Measurements from ENCODE around the gene PKIG. TPM values are rescaled to one million over a fixed set of nuclear protein-coding genes. Genes with fewer than 3 reads are reported as not detected.

PKIG gene
- total and polyA plus RNA-seq, 2 donors (not counting 3 experiments of a cell fraction or from before 2014, with no cell fraction given), result 135 to 167 TPM

DNA sequence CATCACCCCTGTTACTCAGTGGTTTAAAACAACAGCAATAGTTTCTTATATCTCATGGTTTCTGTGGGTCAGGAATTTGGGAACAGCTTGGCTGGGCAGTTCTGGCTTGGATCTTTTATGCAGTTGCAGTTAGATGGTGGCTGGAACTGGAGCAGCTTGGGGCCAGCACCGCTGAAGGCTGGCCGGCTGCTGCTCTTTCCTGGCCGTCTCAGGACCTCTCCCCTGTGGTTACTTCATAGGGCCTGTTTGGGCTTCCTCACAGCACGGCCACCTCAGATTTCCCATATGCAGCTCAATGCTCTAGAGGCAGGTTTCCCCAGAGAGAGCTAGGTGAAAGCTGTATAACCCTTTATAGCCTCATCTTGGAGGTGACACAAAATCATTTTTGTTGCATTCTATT lies 15.6 kb downstream of the PKIG start:
- H3K27ac ChIP-seq (ENCODE audit: insufficient read depth, low read depth, low read length), result peak overlapping the region; percentile 81
- FAIRE-seq (no peak), DNase-seq (ENCODE audit: low read depth, low spot score) (no peak)
- peaks cover 82% of the 10 kb centered on the region for H3K79me2 ChIP-seq (ENCODE audit: control insufficient read depth, insufficient read depth, low read length)
- ChIA-PET CTCF (interaction anchor here (0.7 to 2.9 kb wide), 7 partner anchors 11 to 85 kb away, joined by 3 to 18 read pairs (median 16); partner anchors contain the start of gene PKIG), POLR2A (interaction anchor here (1.6 to 1.7 kb wide), 2 partner anchors 11 to 14 kb away, joined by 4 to 7 read pairs; no protein-coding TSS in a partner anchor)
- H2AFZ ChIP-seq (ENCODE audit: low read depth, low read length), result no peak overlapping the region
- TSS peak; percentile 87 for BruUV-seq (replicated peaks)
- no peak overlapping the region for H3K4me3 ChIP-seq (replicated peaks in 1 of 3; ENCODE audit: insufficient read depth in 1 of 3, low read depth in 1 of 3, low read length in 3 of 3)
- no peaks in the 10 kb centered on the region for H3K27me3 ChIP-seq (ENCODE audit: control insufficient read depth in 2 of 2, insufficient read depth in 2 of 2, low read length in 2 of 2)
- intact Hi-C loops (cut with micrococcal nuclease) (loop anchor here (1.0 to 2.0 kb wide), 5 partner anchors 9 to 65 kb away; no protein-coding TSS in a partner anchor), dilution Hi-C loops (cut with MboI; ENCODE audit: extremely low pct_ligation_motif_present, low sequenced_read_pairs) (no loop called here)
- H4K20me1 ChIP-seq (replicated peaks; ENCODE audit: control insufficient read depth, extremely low read depth, insufficient read depth, low read length), result no peaks in the 10 kb centered on the region
- TF ChIP-seq EZH2 (IDR thresholded peaks at IDR 0.05; ENCODE audit: borderline replicate concordance, low read depth, low read length, severe bottlenecking) (no peak), GATA2 (IDR thresholded peaks at IDR 0.05; ENCODE audit: insufficient read depth, insufficient read length, low read depth, low read length) (no peak), FOS (IDR thresholded peaks at IDR 0.05; ENCODE audit: borderline replicate concordance, insufficient read depth, low read length) (no peak), POLR2A (IDR thresholded peaks at IDR 0.05; ENCODE audit: low read depth, low read length) (no peak), JUN (IDR thresholded peaks at IDR 0.05; ENCODE audit: borderline replicate concordance, insufficient read depth, insufficient read length, low read depth) (no peak), MYC (IDR thresholded peaks at IDR 0.05; ENCODE audit: low read depth, low read length) (no peak), POLR2AphosphoS5 (IDR thresholded peaks at IDR 0.05; ENCODE audit: insufficient read depth, low read depth, low read length) (no peak)
- TF ChIP-seq, protein P1, sequence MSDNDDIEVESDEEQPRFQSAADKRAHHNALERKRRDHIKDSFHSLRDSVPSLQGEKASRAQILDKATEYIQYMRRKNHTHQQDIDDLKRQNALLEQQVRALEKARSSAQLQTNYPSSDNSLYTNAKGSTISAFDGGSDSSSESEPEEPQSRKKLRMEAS (IDR thresholded peaks at IDR 0.05; ENCODE audit: insufficient read depth, insufficient read length), result no peak
- TF ChIP-seq, protein P2, sequence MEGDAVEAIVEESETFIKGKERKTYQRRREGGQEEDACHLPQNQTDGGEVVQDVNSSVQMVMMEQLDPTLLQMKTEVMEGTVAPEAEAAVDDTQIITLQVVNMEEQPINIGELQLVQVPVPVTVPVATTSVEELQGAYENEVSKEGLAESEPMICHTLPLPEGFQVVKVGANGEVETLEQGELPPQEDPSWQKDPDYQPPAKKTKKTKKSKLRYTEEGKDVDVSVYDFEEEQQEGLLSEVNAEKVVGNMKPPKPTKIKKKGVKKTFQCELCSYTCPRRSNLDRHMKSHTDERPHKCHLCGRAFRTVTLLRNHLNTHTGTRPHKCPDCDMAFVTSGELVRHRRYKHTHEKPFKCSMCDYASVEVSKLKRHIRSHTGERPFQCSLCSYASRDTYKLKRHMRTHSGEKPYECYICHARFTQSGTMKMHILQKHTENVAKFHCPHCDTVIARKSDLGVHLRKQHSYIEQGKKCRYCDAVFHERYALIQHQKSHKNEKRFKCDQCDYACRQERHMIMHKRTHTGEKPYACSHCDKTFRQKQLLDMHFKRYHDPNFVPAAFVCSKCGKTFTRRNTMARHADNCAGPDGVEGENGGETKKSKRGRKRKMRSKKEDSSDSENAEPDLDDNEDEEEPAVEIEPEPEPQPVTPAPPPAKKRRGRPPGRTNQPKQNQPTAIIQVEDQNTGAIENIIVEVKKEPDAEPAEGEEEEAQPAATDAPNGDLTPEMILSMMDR (IDR thresholded peaks at IDR 0.05; ENCODE audit: extremely low read depth in 1 of 2, insufficient read depth in 1 of 2, low read depth in 1 of 2, low read length in 2 of 2), result no peak
- no peaks in the 10 kb centered on the region for H3K9me3 ChIP-seq (replicated peaks; ENCODE audit: control insufficient read depth, insufficient read depth, low read length)
- peaks cover 83% of the 10 kb centered on the region for H3K4me1 ChIP-seq (ENCODE audit: control insufficient read depth, extremely low read depth, insufficient read depth, low read length)
- H3K36me3 ChIP-seq (ENCODE audit: control insufficient read depth in 2 of 2, extremely low read depth in 1 of 2, insufficient read depth in 2 of 2, low read length in 2 of 2), result peaks cover 2 to 4% of the 10 kb centered on the region in 2 experiments
- no peaks in the 10 kb centered on the region for H3K9me1 ChIP-seq (replicated peaks; ENCODE audit: control insufficient read depth, extremely low read depth, insufficient read depth, low read length)
- peak overlapping the region; percentile 64 for H3K9ac ChIP-seq (replicated peaks; ENCODE audit: extremely low read depth, insufficient read depth, low read length)
- peak overlapping the region; percentile 67 for H3K4me2 ChIP-seq (ENCODE audit: insufficient read depth, low read length)
